Activated CD8-positive, alpha-beta memory T cell treated with anti-CD3 and anti-CD28 coated beads for 1 hour (primary cell): Measurements from ENCODE around the gene BCL3.
A peak's percentile ranks its signal among the peaks of the same experiment; 100 is the strongest.

Source experiments
- DNase-seq, 2 donors: peaks; one replicate each; pipeline ENCODE4 v3.0.0-alpha.2; 2020; ENCODE audit warnings: low read depth in 1 of 2; ENCODE audit errors: extremely low read depth in 1 of 2

BCL3 gene

GRCh38 chr19:44783545-44783944, 35.0 kb downstream of the BCL3 start:
- no peak for DNase-seq

GRCh38 chr19:44785271-44785670, 36.8 kb downstream of the BCL3 start:
- DNase-seq, result no peak

GRCh38 chr19:44785993-44786392, 37.5 kb downstream of the BCL3 start:
- DNase-seq, result no peak

GRCh38 chr19:44788971-44789370, 40.5 kb downstream of the BCL3 start:
- no peak for DNase-seq

GRCh38 chr19:44789943-44790483, 41.5 kb downstream of the BCL3 start:
- no peak for DNase-seq

- DNase-seq, result no peak
These were observed 43.8 kb downstream of the BCL3 start for GRCh38 chr19:44792281-44792680.

GRCh38 chr19:44794610-44795009, 46.1 kb downstream of the BCL3 start:
- DNase-seq, result no peak

- no peak for DNase-seq
These were observed 47.0 kb downstream of the BCL3 start for GRCh38 chr19:44795398-44795987.

- DNase-seq, result no peak
These were observed 48.2 kb downstream of the BCL3 start for GRCh38 chr19:44796701-44797115.

- no peak for DNase-seq
These were observed 51.3 kb downstream of the BCL3 start for GRCh38 chr19:44799627-44800346.

GRCh38 chr19:44800461-44800860, 52.0 kb downstream of the BCL3 start:
- peak; percentile 46 to 76 for DNase-seq

- DNase-seq, result no peak
These were observed 55.2 kb downstream of the BCL3 start for GRCh38 chr19:44803442-44804428.

- no peak for DNase-seq
These were observed 57.8 kb downstream of the BCL3 start for GRCh38 chr19:44806291-44806690.

- DNase-seq, result no peak
These were observed 58.7 kb downstream of the BCL3 start for GRCh38 chr19:44807162-44807561.

- no peak for DNase-seq
These were observed 59.3 kb downstream of the BCL3 start for GRCh38 chr19:44807652-44808462.

- DNase-seq, result no peak
These were observed 60.2 kb downstream of the BCL3 start, which contains the start of gene BCAM for GRCh38 chr19:44808463-44809371. Gene BCAM, plus strand, starts transcription at chr19:44809103. Its CDS starts 22 bp downstream, at chr19:44809125.
